T-helper 17 cell (primary cell): Measurements from ENCODE around the gene CFAP210. TPM values are rescaled to one million over a fixed set of nuclear protein-coding genes. Genes with fewer than 3 reads are reported as not detected.

Source experiments
- ATAC-seq: fragments of 150-1000 bp; cut with Tn5 transposase; 2 replicates; pipeline ENCODE4 v1.10.0; 2021; ENCODE audit warnings: mild to moderate bottlenecking, moderate library complexity
- DNase-seq, 3 donors: peaks; one replicate each; pipeline versions ENCODE4 v3.0.0 to v3.0.0-alpha.2; 2020 to 2021
- H3K9me3 ChIP-seq: one replicate; pipeline ENCODE4 v1.7.0; 2013; ENCODE audit warnings: low read length, mild to moderate bottlenecking; ENCODE audit not compliant: control insufficient read depth, poor library complexity, severe bottlenecking
- H3K27ac Mint-ChIP-seq: one replicate; pipeline ENCODE4 v1.8.0; 2022; ENCODE audit warnings: mild to moderate bottlenecking, moderate library complexity, mixed read lengths
- H3K27me3 Mint-ChIP-seq: one replicate; pipeline ENCODE4 v1.8.0; 2022; ENCODE audit warnings: mixed read lengths
- H3K36me3 Mint-ChIP-seq: one replicate; pipeline ENCODE4 v1.8.0; 2022; ENCODE audit warnings: low read depth, mixed read lengths
- H3K4me1 Mint-ChIP-seq: one replicate; pipeline ENCODE4 v1.8.0; 2022; ENCODE audit warnings: mild to moderate bottlenecking, mixed read lengths
- H3K4me3 Mint-ChIP-seq: one replicate; pipeline ENCODE4 v1.8.0; 2022; ENCODE audit warnings: mild to moderate bottlenecking, moderate library complexity, mixed read lengths
- total RNA-seq, 4 donors: library from RNA in 2 of 4; stranded (reverse) in 2 of 4; gene quantifications; one replicate each; pipeline ENCODE4 v1.2.3 and lab custom pipeline; 2022 to 2026

Gene CFAP210
- total RNA-seq, 2 donors from 2014 or later: 1.6 to 3.7 TPM

GRCh38 chr2:169658877-169659276 lies 35.3 kb downstream of the CFAP210 start:
- H3K27me3 Mint-ChIP-seq: peaks cover 14% of the 10 kb centered on the region
- DNase-seq: no peak
- ATAC-seq: no peak
- H3K4me3 Mint-ChIP-seq: no peak overlapping the region
- H3K9me3 ChIP-seq: no peaks in the 10 kb centered on the region
- peaks cover 2% of the 10 kb centered on the region for H3K4me1 Mint-ChIP-seq
- H3K27ac Mint-ChIP-seq: no peak overlapping the region
- peaks cover 2% of the 10 kb centered on the region for H3K36me3 Mint-ChIP-seq

- DNase-seq: no peak
- H3K4me1 Mint-ChIP-seq: no peaks in the 10 kb centered on the region
- no peak overlapping the region for H3K4me3 Mint-ChIP-seq
- H3K27me3 Mint-ChIP-seq: peaks cover 20% of the 10 kb centered on the region
- H3K9me3 ChIP-seq: no peaks in the 10 kb centered on the region
- H3K36me3 Mint-ChIP-seq: peaks cover under 1% of the 10 kb centered on the region
- H3K27ac Mint-ChIP-seq: no peak overlapping the region
- no peak for ATAC-seq
Measured at GRCh38 chr2:169656164-169656563, 38.0 kb downstream of the CFAP210 start.

- peaks cover 18% of the 10 kb centered on the region for H3K27me3 Mint-ChIP-seq
- no peaks in the 10 kb centered on the region for H3K36me3 Mint-ChIP-seq
- no peak for ATAC-seq
- no peaks in the 10 kb centered on the region for H3K9me3 ChIP-seq
- H3K4me3 Mint-ChIP-seq: no peak overlapping the region
- H3K27ac Mint-ChIP-seq: no peak overlapping the region
- DNase-seq: no peak
- no peaks in the 10 kb centered on the region for H3K4me1 Mint-ChIP-seq
Measured at GRCh38 chr2:169653636-169654035, 40.6 kb downstream of the CFAP210 start.

- Mint-ChIP-seq H3K4me3 (no peak overlapping the region), H3K36me3 (no peaks in the 10 kb centered on the region), H3K27ac (no peak overlapping the region), H3K27me3 (peaks cover 18% of the 10 kb centered on the region), H3K4me1 (peaks cover 2% of the 10 kb centered on the region)
- no peak for DNase-seq
- ATAC-seq: no peak
- no peaks in the 10 kb centered on the region for H3K9me3 ChIP-seq
Measured at GRCh38 chr2:169649278-169649677, 44.9 kb downstream of the CFAP210 start.

DNA sequence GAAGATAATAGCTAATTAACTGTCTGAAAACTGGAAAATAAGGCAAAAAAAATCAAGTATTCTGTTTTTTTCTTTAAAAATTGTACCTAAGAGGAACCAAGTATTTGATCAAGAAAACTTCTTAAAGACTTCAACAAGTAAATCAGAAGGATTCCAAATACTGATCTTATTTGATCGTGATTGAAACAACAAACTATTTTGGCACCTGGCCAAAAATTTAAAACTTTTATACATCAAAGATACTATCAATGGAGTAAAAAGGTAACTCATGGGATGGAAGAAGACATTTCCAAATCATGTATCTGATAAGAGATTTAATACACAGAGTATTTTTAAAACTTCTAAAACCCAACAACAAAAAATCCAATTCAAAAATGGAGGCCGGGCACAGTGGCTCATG lies 46.7 kb downstream of the CFAP210 start:
- Mint-ChIP-seq H3K4me1 (peaks cover 2% of the 10 kb centered on the region), H3K36me3 (no peaks in the 10 kb centered on the region), H3K27ac (no peak overlapping the region), H3K27me3 (peaks cover 7% of the 10 kb centered on the region), H3K4me3 (no peak overlapping the region)
- no peak for DNase-seq
- no peak for ATAC-seq
- no peaks in the 10 kb centered on the region for H3K9me3 ChIP-seq

GRCh38 chr2:169644173-169644572 lies 50.0 kb downstream of the CFAP210 start:
- no peaks in the 10 kb centered on the region for H3K36me3 Mint-ChIP-seq
- H3K9me3 ChIP-seq: no peaks in the 10 kb centered on the region
- no peak for ATAC-seq
- no peak for DNase-seq
- no peak overlapping the region for H3K27ac Mint-ChIP-seq
- H3K4me1 Mint-ChIP-seq: peaks cover 2% of the 10 kb centered on the region
- H3K4me3 Mint-ChIP-seq: no peak overlapping the region
- no peaks in the 10 kb centered on the region for H3K27me3 Mint-ChIP-seq

DNA sequence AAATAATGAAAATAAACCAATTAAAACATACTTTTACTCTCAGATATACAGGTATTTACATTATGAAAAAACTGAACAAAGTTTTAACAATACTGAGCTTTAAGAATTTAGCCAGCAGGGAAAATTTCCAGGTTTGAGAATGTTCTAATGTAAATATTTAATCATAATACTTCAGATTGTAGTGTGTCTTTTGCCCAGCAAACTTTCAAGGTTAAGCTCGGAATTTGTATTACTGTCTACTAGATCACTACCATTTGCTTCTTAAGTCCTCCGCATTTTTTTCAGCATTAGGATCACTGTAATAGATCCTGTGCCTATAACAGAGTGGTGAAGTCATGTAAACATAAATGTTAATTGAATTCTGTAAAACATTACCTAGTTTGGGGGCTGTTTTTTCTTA lies 52.7 kb downstream of the CFAP210 start:
- H3K4me1 Mint-ChIP-seq: no peaks in the 10 kb centered on the region
- no peak overlapping the region for H3K27ac Mint-ChIP-seq
- no peaks in the 10 kb centered on the region for H3K36me3 Mint-ChIP-seq
- H3K9me3 ChIP-seq: no peaks in the 10 kb centered on the region
- H3K27me3 Mint-ChIP-seq: no peaks in the 10 kb centered on the region
- ATAC-seq (no peak), DNase-seq (no peak)
- no peak overlapping the region for H3K4me3 Mint-ChIP-seq

DNA sequence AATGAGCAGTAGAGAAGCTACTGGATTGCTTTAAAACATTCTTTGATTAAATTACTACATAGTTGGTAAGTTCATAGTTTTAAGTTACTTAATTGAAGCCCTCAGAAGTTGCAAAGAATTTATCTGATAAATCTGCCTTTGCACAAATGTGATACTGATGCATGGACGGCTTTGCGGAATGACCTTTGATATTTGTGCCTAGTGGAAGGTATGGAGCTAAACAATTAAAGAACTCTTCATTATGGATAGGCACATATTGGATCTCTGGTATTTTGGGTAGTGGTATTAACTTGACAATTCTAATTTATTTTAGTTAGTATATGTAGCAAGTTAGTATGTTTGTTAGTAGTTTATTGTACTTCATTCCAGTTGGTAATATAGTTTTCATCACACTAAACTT lies 54.1 kb downstream of the CFAP210 start:
- ATAC-seq (no peak), DNase-seq (no peak)
- no peak overlapping the region for H3K4me3 Mint-ChIP-seq
- H3K27ac Mint-ChIP-seq: no peak overlapping the region
- H3K4me1 Mint-ChIP-seq: no peaks in the 10 kb centered on the region
- H3K27me3 Mint-ChIP-seq: no peaks in the 10 kb centered on the region
- no peaks in the 10 kb centered on the region for H3K9me3 ChIP-seq
- H3K36me3 Mint-ChIP-seq: no peaks in the 10 kb centered on the region

GRCh38 chr2:169637620-169638019 lies 56.6 kb downstream of the CFAP210 start:
- Mint-ChIP-seq H3K27ac (no peak overlapping the region), H3K4me1 (peaks cover 5% of the 10 kb centered on the region), H3K27me3 (no peaks in the 10 kb centered on the region), H3K4me3 (no peak overlapping the region), H3K36me3 (peaks cover 4% of the 10 kb centered on the region)
- no peak for ATAC-seq
- no peak for DNase-seq
- H3K9me3 ChIP-seq: no peaks in the 10 kb centered on the region

DNA sequence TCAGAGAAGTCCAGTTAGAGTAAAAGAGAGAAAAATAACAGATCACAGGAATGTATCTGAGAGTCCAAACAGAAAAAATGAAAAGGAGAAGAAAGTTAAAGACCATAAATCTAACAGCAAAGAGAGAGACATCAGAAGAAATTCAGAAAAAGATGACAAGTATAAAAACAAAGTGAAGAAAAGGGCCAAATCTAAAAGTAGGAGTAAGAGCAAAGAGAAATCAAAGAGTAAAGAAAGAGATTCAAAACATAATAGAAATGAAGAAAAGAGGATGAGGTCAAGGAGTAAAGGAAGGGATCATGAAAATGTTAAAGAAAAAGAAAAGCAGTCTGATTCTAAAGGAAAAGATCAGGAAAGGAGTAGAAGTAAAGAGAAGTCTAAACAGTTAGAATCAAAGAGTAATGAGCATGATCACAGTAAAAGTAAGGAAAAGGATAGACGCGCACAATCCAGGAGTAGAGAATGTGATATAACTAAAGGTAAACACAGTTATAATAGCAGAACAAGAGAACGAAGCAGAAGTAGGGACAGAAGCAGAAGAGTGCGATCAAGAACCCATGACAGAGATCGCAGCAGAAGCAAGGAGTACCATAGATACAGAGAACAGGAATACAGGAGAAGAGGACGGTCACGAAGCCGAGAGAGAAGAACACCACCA lies 57.6 kb downstream of the CFAP210 start:
- ATAC-seq: no peak
- no peaks in the 10 kb centered on the region for H3K9me3 ChIP-seq
- no peak overlapping the region for H3K4me3 Mint-ChIP-seq
- no peak overlapping the region for H3K27ac Mint-ChIP-seq
- H3K4me1 Mint-ChIP-seq: peaks cover 5% of the 10 kb centered on the region
- H3K36me3 Mint-ChIP-seq: peaks cover 6% of the 10 kb centered on the region
- no peak for DNase-seq
- no peaks in the 10 kb centered on the region for H3K27me3 Mint-ChIP-seq

DNA sequence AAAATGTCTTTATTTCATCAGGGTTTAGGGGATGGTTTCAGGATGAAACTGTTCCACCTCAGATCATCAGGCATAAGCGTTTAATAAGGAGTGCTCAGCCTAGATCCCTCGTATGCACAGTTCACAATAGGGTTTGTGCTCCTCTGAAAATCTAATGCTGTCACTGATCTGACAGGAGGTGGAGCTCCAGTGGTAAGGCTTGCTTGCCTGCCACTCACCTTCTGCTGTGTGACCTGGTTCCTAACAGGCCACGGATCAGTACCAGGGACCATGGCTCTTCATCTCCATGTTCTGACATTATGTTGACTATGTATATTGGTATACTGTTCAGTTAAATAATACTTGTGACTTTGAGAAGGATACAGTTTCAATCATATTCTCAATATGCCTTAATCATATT lies 68.4 kb downstream of the CFAP210 start:
- H3K27ac Mint-ChIP-seq: no peak overlapping the region

DNA sequence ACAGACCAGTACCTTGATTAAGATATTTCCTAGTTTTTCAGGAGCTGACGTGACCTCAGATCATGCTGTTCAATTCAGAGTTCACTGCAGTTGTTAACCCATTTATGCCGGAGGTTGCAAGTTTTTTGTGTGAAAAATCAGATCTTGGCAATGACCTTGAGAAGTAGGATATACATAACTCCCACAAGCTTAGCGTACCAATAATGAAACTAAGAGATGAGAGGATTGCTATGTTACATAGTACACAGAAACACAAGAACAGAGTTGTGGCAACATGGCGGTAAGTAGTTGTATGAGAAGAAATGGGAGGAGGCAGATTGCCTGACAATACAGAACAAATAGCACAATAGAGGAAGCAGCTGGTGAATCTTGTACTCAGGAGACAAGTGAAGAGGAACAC lies 71.0 kb downstream of the CFAP210 start:
- Mint-ChIP-seq H3K27me3 (no peaks in the 10 kb centered on the region), H3K27ac (no peak overlapping the region), H3K36me3 (peaks cover 16% of the 10 kb centered on the region), H3K4me1 (peaks cover 26% of the 10 kb centered on the region), H3K4me3 (no peak overlapping the region)
- no peak for ATAC-seq
- no peaks in the 10 kb centered on the region for H3K9me3 ChIP-seq
- no peak for DNase-seq

More for the DNA sequence above, 68.4 kb downstream of the CFAP210 start:
- Mint-ChIP-seq H3K4me3 (no peak overlapping the region), H3K36me3 (peaks cover 6% of the 10 kb centered on the region), H3K4me1 (peaks cover 10% of the 10 kb centered on the region), H3K27me3 (no peaks in the 10 kb centered on the region)
- H3K9me3 ChIP-seq: no peaks in the 10 kb centered on the region
- ATAC-seq (no peak), DNase-seq (no peak)

- no peaks in the 10 kb centered on the region for H3K9me3 ChIP-seq
- ATAC-seq: no peak
- no peak overlapping the region for H3K4me3 Mint-ChIP-seq
- no peak overlapping the region for H3K27ac Mint-ChIP-seq
- H3K27me3 Mint-ChIP-seq: no peaks in the 10 kb centered on the region
- no peak for DNase-seq
- peaks cover 30% of the 10 kb centered on the region for H3K4me1 Mint-ChIP-seq
- peaks cover 23% of the 10 kb centered on the region for H3K36me3 Mint-ChIP-seq
Measured at GRCh38 chr2:169620509-169620908, 73.7 kb downstream of the CFAP210 start.

- no peak for DNase-seq
- Mint-ChIP-seq H3K27me3 (no peaks in the 10 kb centered on the region), H3K36me3 (peaks cover 26% of the 10 kb centered on the region), H3K4me1 (peaks cover 28% of the 10 kb centered on the region), H3K4me3 (no peak overlapping the region), H3K27ac (no peak overlapping the region)
- no peak for ATAC-seq
- no peaks in the 10 kb centered on the region for H3K9me3 ChIP-seq
Measured at GRCh38 chr2:169619946-169620345, 74.3 kb downstream of the CFAP210 start.
